ENCODE measurements around the gene ATP6V0B.

- TF ChIP-seq, protein P1, sequence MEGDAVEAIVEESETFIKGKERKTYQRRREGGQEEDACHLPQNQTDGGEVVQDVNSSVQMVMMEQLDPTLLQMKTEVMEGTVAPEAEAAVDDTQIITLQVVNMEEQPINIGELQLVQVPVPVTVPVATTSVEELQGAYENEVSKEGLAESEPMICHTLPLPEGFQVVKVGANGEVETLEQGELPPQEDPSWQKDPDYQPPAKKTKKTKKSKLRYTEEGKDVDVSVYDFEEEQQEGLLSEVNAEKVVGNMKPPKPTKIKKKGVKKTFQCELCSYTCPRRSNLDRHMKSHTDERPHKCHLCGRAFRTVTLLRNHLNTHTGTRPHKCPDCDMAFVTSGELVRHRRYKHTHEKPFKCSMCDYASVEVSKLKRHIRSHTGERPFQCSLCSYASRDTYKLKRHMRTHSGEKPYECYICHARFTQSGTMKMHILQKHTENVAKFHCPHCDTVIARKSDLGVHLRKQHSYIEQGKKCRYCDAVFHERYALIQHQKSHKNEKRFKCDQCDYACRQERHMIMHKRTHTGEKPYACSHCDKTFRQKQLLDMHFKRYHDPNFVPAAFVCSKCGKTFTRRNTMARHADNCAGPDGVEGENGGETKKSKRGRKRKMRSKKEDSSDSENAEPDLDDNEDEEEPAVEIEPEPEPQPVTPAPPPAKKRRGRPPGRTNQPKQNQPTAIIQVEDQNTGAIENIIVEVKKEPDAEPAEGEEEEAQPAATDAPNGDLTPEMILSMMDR (IDR thresholded peaks at IDR 0.05): no peak
- TF ChIP-seq POLR2A (IDR thresholded peaks at IDR 0.05; ENCODE audit: low read depth): no peak
- no peak for TF ChIP-seq EP300 (IDR thresholded peaks at IDR 0.05)
Measured at GRCh38 chr1:43968348-43968948, 6.3 kb upstream of the ATP6V0B start.

Measured in esophagus muscularis mucosa (tissue), 4 donors.